DMS 273 treated with DMSO at 0.1 percent for 48 hours (cell line): ENCODE data around the gene ABCA13.

Source experiments
- DNase-seq: peaks from one replicate; lab custom pipeline; 2025; lab: John Stamatoyannopoulos, UW

The ABCA13 gene

GRCh38 chr7:48245751-48246472, 74.7 kb downstream of the ABCA13 start:
- no peak for DNase-seq

- no peak for DNase-seq
These were observed 77.9 kb downstream of the ABCA13 start for GRCh38 chr7:48249166-48249565.

GRCh38 chr7:48250441-48250951, 79.2 kb downstream of the ABCA13 start:
- DNase-seq: no peak

- DNase-seq: no peak
These were observed 80.5 kb downstream of the ABCA13 start for GRCh38 chr7:48251766-48252165.

- no peak for DNase-seq
These were observed 81.7 kb downstream of the ABCA13 start for GRCh38 chr7:48252995-48253394.

- DNase-seq: no peak
These were observed 83.8 kb downstream of the ABCA13 start for GRCh38 chr7:48255046-48255445.

GRCh38 chr7:48259463-48260280, 88.4 kb downstream of the ABCA13 start:
- DNase-seq: no peak

GRCh38 chr7:48261696-48262095, 90.4 kb downstream of the ABCA13 start:
- DNase-seq: no peak

GRCh38 chr7:48262606-48263310, 91.5 kb downstream of the ABCA13 start:
- DNase-seq: no peak

- no peak for DNase-seq
These were observed 92.0 kb downstream of the ABCA13 start for GRCh38 chr7:48263311-48263650.

- no peak for DNase-seq
These were observed 97.8 kb downstream of the ABCA13 start for GRCh38 chr7:48269066-48269465.

- no peak for DNase-seq
These were observed 103.4 kb downstream of the ABCA13 start for GRCh38 chr7:48274662-48275061.

GRCh38 chr7:48279420-48279819, 108.2 kb downstream of the ABCA13 start:
- DNase-seq: no peak

- no peak for DNase-seq
These were observed 108.8 kb downstream of the ABCA13 start for GRCh38 chr7:48280100-48280499.

GRCh38 chr7:48285373-48285772, 114.1 kb downstream of the ABCA13 start:
- no peak for DNase-seq

GRCh38 chr7:48286836-48287235, 115.6 kb downstream of the ABCA13 start:
- no peak for DNase-seq

- no peak for DNase-seq
These were observed 118.4 kb downstream of the ABCA13 start for GRCh38 chr7:48289656-48290055.

- no peak for DNase-seq
These were observed 121.7 kb downstream of the ABCA13 start for GRCh38 chr7:48292949-48293348.

GRCh38 chr7:48295296-48295971, 124.2 kb downstream of the ABCA13 start:
- no peak for DNase-seq

GRCh38 chr7:48296966-48297365, 125.7 kb downstream of the ABCA13 start:
- DNase-seq: no peak

GRCh38 chr7:48298779-48299178, 127.5 kb downstream of the ABCA13 start:
- no peak for DNase-seq

GRCh38 chr7:48299580-48300169, 128.4 kb downstream of the ABCA13 start:
- peak; percentile 32 for DNase-seq
